Stimulated activated CD4-positive, alpha-beta T cell treated with anti-CD3 and anti-CD28 coated beads, Interleukin-15, amount 100 ng/mL, for 24 hours (primary cell): ENCODE data around the gene PELI1.
"Not testable (repeated sequence)": the region's sequence is repeated elsewhere in the genome, so short reads cannot be mapped to it uniquely, and the experiment has no call there.

ENCODE experiments used
- DNase-seq: peaks from one replicate; pipeline ENCODE4 v3.0.0-alpha.2; 2020

PELI1 gene

GRCh38 chr2:64120008-64120407, 24.2 kb downstream of the PELI1 start:
- DNase-seq: no peak

- DNase-seq: no peak
Measured at GRCh38 chr2:64119369-64119768, 24.9 kb downstream of the PELI1 start.

GRCh38 chr2:64115808-64116598, 28.2 kb downstream of the PELI1 start:
- no peak for DNase-seq

- DNase-seq: no peak
Measured at GRCh38 chr2:64114912-64115277, 29.3 kb downstream of the PELI1 start.

- DNase-seq: no peak
Measured at GRCh38 chr2:64114063-64114911, 29.9 kb downstream of the PELI1 start.

- no peak for DNase-seq
Measured at GRCh38 chr2:64112016-64112415, 32.2 kb downstream of the PELI1 start.

- DNase-seq: no peak
Measured at GRCh38 chr2:64111426-64111825, 32.8 kb downstream of the PELI1 start.

GRCh38 chr2:64108666-64109241, 35.5 kb downstream of the PELI1 start:
- DNase-seq: peak; percentile 25

GRCh38 chr2:64106481-64106880, 37.7 kb downstream of the PELI1 start:
- DNase-seq: no peak

- no peak for DNase-seq
Measured at GRCh38 chr2:64105670-64106461, 38.4 kb downstream of the PELI1 start.

- DNase-seq: no peak
Measured at GRCh38 chr2:64104933-64105332, 39.3 kb downstream of the PELI1 start.

GRCh38 chr2:64102736-64103135, 41.5 kb downstream of the PELI1 start:
- not testable (repeated sequence) for DNase-seq

GRCh38 chr2:64101141-64101591, 43.1 kb downstream of the PELI1 start:
- no peak for DNase-seq

- not testable (repeated sequence) for DNase-seq
Measured at GRCh38 chr2:64100584-64100983, 43.6 kb downstream of the PELI1 start.

- DNase-seq: no peak
Measured at GRCh38 chr2:64094663-64095382, 49.4 kb downstream of the PELI1 start.

- DNase-seq: no peak
Measured at GRCh38 chr2:64093341-64093740, 50.9 kb downstream of the PELI1 start.

GRCh38 chr2:64092502-64092901, 51.7 kb downstream of the PELI1 start:
- DNase-seq: no peak

GRCh38 chr2:64090264-64090663, 54.0 kb downstream of the PELI1 start:
- DNase-seq: no peak

GRCh38 chr2:64086347-64087082, 57.7 kb downstream of the PELI1 start:
- DNase-seq: no peak

GRCh38 chr2:64085936-64086335, 58.3 kb downstream of the PELI1 start:
- DNase-seq: no peak

GRCh38 chr2:64081046-64081445, 63.2 kb downstream of the PELI1 start:
- DNase-seq: no peak
